ENCODE data around the gene NEURL1.

Gene NEURL1

DNA sequence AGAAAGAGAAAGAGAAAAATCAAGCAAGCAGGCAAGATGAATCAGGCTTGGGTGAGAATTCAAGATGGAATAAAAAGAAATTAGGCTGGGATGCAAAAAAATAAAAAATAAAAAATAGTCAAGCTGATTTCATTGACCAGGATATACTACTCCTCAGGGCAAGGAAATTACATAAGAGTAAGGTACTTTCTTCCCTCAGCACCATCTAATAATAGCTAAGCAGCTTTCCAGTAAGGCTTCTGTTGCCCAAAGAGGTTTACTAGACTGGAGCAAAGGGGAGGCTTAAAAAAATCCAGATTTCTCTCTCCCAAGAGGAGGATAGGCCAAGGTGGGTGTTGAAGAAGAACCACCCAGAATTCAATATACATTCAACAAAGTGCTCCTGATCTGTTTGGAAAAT lies 93.6 kb downstream of the NEURL1 start:
- Histone ChIP-seq H3K27ac (ENCODE audit: low read depth, low read length) (no peak overlapping the region), H3K4me2 (ENCODE audit: low read depth, low read length, poor library complexity, severe bottlenecking) (no peak overlapping the region), H3K9ac (ENCODE audit: low read length) (no peak overlapping the region), H3K27me3 (ENCODE audit: low read length) (no peaks in the 10 kb centered on the region), H4K20me1 (ENCODE audit: low read depth, low read length) (no peaks in the 10 kb centered on the region), H2AFZ (ENCODE audit: low read depth, low read length, severe bottlenecking) (no peak overlapping the region), H3K36me3 (ENCODE audit: low read length) (no peaks in the 10 kb centered on the region), H3K79me2 (ENCODE audit: insufficient read depth, low read length) (no peaks in the 10 kb centered on the region), H3K4me3 (ENCODE audit: insufficient read depth, low read length, poor library complexity, severe bottlenecking) (no peak overlapping the region), H3F3A (ENCODE audit: insufficient read depth) (no peaks in the 10 kb centered on the region), H3K9me2 (replicated peaks; ENCODE audit: insufficient read depth, low read length) (no peaks in the 10 kb centered on the region), H3K9me3 (ENCODE audit: insufficient read depth, low read length) (no peaks in the 10 kb centered on the region)
- TF ChIP-seq, protein P1, sequence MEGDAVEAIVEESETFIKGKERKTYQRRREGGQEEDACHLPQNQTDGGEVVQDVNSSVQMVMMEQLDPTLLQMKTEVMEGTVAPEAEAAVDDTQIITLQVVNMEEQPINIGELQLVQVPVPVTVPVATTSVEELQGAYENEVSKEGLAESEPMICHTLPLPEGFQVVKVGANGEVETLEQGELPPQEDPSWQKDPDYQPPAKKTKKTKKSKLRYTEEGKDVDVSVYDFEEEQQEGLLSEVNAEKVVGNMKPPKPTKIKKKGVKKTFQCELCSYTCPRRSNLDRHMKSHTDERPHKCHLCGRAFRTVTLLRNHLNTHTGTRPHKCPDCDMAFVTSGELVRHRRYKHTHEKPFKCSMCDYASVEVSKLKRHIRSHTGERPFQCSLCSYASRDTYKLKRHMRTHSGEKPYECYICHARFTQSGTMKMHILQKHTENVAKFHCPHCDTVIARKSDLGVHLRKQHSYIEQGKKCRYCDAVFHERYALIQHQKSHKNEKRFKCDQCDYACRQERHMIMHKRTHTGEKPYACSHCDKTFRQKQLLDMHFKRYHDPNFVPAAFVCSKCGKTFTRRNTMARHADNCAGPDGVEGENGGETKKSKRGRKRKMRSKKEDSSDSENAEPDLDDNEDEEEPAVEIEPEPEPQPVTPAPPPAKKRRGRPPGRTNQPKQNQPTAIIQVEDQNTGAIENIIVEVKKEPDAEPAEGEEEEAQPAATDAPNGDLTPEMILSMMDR (IDR thresholded peaks at IDR 0.05; ENCODE audit: insufficient read depth, low read length, poor library complexity, severe bottlenecking): no peak
- no peak for TF ChIP-seq EZH2phosphoT487 (conservative IDR thresholded peaks at IDR 0.05; ENCODE audit: low read length)

DNA sequence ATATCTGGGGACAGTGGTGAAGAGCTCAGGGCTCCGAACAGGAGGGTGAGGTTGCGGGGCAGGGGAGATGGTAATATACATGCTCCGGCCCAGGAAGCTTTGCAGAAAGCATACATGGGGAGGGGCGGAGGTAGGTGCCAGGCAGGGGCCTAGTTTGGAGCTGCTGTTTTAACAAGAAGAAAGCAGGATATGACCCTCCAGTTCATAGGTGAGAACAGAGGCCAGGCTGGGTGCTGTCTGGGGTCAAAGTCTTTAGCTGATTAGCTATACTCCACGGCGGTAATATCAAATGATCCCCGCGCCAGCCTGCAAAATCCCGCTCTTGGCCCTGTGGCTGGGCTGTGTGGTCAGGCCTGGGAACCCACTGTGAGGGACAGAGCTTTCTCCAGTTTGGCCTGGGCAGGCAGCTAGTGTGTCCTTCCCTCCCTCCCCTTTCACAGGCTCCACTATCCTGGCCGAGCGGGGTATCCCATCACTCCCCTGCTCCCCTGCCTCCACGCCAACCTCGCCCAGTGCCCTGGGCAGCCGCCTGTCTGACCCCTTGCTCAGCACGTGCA lies 95.6 kb downstream of the NEURL1 start:
- Histone ChIP-seq H3K4me2 (ENCODE audit: low read depth, low read length, poor library complexity, severe bottlenecking) (no peak overlapping the region), H3K79me2 (ENCODE audit: insufficient read depth, low read length) (no peaks in the 10 kb centered on the region), H3K36me3 (ENCODE audit: low read length) (no peaks in the 10 kb centered on the region), H4K20me1 (ENCODE audit: low read depth, low read length) (no peaks in the 10 kb centered on the region), H3K9me2 (replicated peaks; ENCODE audit: insufficient read depth, low read length) (no peaks in the 10 kb centered on the region), H3F3A (ENCODE audit: insufficient read depth) (no peaks in the 10 kb centered on the region), H3K4me3 (ENCODE audit: insufficient read depth, low read length, poor library complexity, severe bottlenecking) (no peak overlapping the region), H3K9ac (ENCODE audit: low read length) (no peak overlapping the region), H3K27me3 (ENCODE audit: low read length) (no peaks in the 10 kb centered on the region), H3K27ac (ENCODE audit: low read depth, low read length) (no peak overlapping the region), H2AFZ (ENCODE audit: low read depth, low read length, severe bottlenecking) (no peak overlapping the region), H3K9me3 (ENCODE audit: insufficient read depth, low read length) (no peaks in the 10 kb centered on the region)
- TF ChIP-seq, protein P1 (IDR thresholded peaks at IDR 0.05; ENCODE audit: insufficient read depth, low read length, poor library complexity, severe bottlenecking): no peak
- no peak for TF ChIP-seq EZH2phosphoT487 (conservative IDR thresholded peaks at IDR 0.05; ENCODE audit: low read length)

DNA sequence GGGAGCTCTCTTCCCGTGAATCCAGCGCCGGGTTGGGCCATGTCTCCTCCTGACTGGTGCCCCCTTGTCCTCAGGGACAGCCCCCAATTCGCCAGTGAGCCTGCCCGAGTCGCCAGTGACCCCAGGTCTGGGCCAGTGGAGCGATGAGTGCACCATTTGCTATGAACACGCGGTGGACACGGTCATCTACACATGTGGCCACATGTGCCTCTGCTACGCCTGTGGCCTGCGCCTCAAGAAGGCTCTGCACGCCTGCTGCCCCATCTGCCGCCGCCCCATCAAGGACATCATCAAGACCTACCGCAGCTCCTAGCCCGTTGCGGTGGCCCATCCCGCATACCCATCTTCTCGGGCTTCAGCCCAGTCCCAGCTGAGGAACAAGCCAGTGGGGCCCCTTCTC lies 96.6 kb downstream of the NEURL1 start:
- Histone ChIP-seq H3K36me3 (ENCODE audit: low read length) (no peaks in the 10 kb centered on the region), H3K4me2 (ENCODE audit: low read depth, low read length, poor library complexity, severe bottlenecking) (no peak overlapping the region), H3K4me3 (ENCODE audit: insufficient read depth, low read length, poor library complexity, severe bottlenecking) (no peak overlapping the region), H2AFZ (ENCODE audit: low read depth, low read length, severe bottlenecking) (no peak overlapping the region), H3K9ac (ENCODE audit: low read length) (no peak overlapping the region), H3K9me2 (replicated peaks; ENCODE audit: insufficient read depth, low read length) (no peaks in the 10 kb centered on the region), H3K27me3 (ENCODE audit: low read length) (no peaks in the 10 kb centered on the region), H3K9me3 (ENCODE audit: insufficient read depth, low read length) (no peaks in the 10 kb centered on the region), H4K20me1 (ENCODE audit: low read depth, low read length) (no peaks in the 10 kb centered on the region), H3K27ac (ENCODE audit: low read depth, low read length) (no peak overlapping the region), H3K79me2 (ENCODE audit: insufficient read depth, low read length) (no peaks in the 10 kb centered on the region), H3F3A (ENCODE audit: insufficient read depth) (no peaks in the 10 kb centered on the region)
- TF ChIP-seq, protein P1 (IDR thresholded peaks at IDR 0.05; ENCODE audit: insufficient read depth, low read length, poor library complexity, severe bottlenecking): no peak
